ENCODE measurements around the gene SLC11A1.

SLC11A1 gene

GRCh38 chr2:218381916-218382366, at the start of gene SLC11A1:
Gene SLC11A1, plus strand, starts transcription at chr2:218382273. Its CDS starts 96 bp downstream, at chr2:218382369.
- DNase-seq, result no peak

GRCh38 chr2:218332288-218332687, 49.8 kb upstream of the SLC11A1 start:
- no peak for DNase-seq

GRCh38 chr2:218332920-218333645, 49.0 kb upstream of the SLC11A1 start:
- no peak for DNase-seq

- no peak for DNase-seq
These were observed 47.5 kb upstream of the SLC11A1 start for GRCh38 chr2:218334531-218334930.

- DNase-seq, result no peak
These were observed 41.4 kb upstream of the SLC11A1 start for GRCh38 chr2:218340656-218341055.

- no peak for DNase-seq
These were observed 40.7 kb upstream of the SLC11A1 start for GRCh38 chr2:218341381-218341780.

- DNase-seq, result no peak
These were observed 39.2 kb upstream of the SLC11A1 start for GRCh38 chr2:218342837-218343236.

- no peak for DNase-seq
These were observed 38.5 kb upstream of the SLC11A1 start for GRCh38 chr2:218343591-218343990.

- DNase-seq, result no peak
These were observed 37.9 kb upstream of the SLC11A1 start for GRCh38 chr2:218344090-218344754.

- no peak for DNase-seq
These were observed 37.2 kb upstream of the SLC11A1 start for GRCh38 chr2:218344755-218345417.

GRCh38 chr2:218345491-218346236, 36.4 kb upstream of the SLC11A1 start:
- DNase-seq, result no peak

GRCh38 chr2:218347172-218347571, 34.9 kb upstream of the SLC11A1 start:
- DNase-seq, result no peak

GRCh38 chr2:218354045-218354444, 28.0 kb upstream of the SLC11A1 start:
- DNase-seq, result no peak

GRCh38 chr2:218354850-218355443, 27.1 kb upstream of the SLC11A1 start:
- DNase-seq, result no peak

- no peak for DNase-seq
These were observed 24.6 kb upstream of the SLC11A1 start for GRCh38 chr2:218357236-218358177.

GRCh38 chr2:218360453-218360852, 21.6 kb upstream of the SLC11A1 start:
- DNase-seq, result no peak

GRCh38 chr2:218362606-218363005, 19.5 kb upstream of the SLC11A1 start:
- DNase-seq, result no peak

- DNase-seq, result no peak
These were observed 18.3 kb upstream of the SLC11A1 start for GRCh38 chr2:218363736-218364135.

- no peak for DNase-seq
These were observed 17.9 kb upstream of the SLC11A1 start for GRCh38 chr2:218364196-218364595.

GRCh38 chr2:218366621-218367414, 15.3 kb upstream of the SLC11A1 start:
- DNase-seq, result no peak
